ENCODE data around the gene FYN.

The FYN gene

GRCh38 chr6:111610548-111611172 lies 262.6 kb downstream of the FYN start:
- no peak for DNase-seq (ENCODE audit: low read depth in 2 of 2, low spot score in 1 of 2)
